ENCODE measurements around the gene TNFAIP2.
"Not testable (repeated sequence)": the region's sequence is repeated elsewhere in the genome, so short reads cannot be mapped to it uniquely, and the experiment has no call there.

DNA sequence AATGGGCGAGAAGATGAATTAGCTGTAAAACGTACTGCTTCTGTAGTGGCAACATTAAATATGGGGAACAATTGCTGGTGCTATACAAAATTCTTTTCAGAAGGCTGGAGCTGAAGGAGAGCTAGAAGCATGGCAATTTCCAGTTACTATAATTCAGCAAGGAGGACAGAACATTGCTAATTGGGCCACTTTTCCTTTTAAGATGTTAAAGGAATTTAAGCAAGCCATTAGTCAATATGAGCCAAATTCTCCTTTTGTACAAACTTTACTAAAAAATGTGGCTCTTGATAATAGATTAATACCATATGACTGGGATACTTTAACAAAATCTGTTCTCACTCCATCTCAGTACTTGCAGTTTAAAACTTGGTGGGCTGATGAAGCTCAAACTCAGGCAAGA lies 47.9 kb downstream of the TNFAIP2 start:
- TF ChIP-seq, protein P1, sequence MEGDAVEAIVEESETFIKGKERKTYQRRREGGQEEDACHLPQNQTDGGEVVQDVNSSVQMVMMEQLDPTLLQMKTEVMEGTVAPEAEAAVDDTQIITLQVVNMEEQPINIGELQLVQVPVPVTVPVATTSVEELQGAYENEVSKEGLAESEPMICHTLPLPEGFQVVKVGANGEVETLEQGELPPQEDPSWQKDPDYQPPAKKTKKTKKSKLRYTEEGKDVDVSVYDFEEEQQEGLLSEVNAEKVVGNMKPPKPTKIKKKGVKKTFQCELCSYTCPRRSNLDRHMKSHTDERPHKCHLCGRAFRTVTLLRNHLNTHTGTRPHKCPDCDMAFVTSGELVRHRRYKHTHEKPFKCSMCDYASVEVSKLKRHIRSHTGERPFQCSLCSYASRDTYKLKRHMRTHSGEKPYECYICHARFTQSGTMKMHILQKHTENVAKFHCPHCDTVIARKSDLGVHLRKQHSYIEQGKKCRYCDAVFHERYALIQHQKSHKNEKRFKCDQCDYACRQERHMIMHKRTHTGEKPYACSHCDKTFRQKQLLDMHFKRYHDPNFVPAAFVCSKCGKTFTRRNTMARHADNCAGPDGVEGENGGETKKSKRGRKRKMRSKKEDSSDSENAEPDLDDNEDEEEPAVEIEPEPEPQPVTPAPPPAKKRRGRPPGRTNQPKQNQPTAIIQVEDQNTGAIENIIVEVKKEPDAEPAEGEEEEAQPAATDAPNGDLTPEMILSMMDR (conservative IDR thresholded peaks at IDR 0.05) = not testable (repeated sequence)
- not testable (repeated sequence) for TF ChIP-seq EZH2 (IDR thresholded peaks at IDR 0.05; ENCODE audit: low read depth)

All from PC-9 (cell line).